Aorta (tissue), 5 donors: ENCODE data around the gene DHRS13. TPM values are rescaled to one million over a fixed set of nuclear protein-coding genes. Genes with fewer than 3 reads are reported as not detected.

ENCODE experiments used
- ATAC-seq: fragments of 200-7000 bp; cut with Tn5 transposase; one replicate; pipeline ENCODE4 v1.9.1; 2022; ENCODE audit warnings: moderate library complexity; ENCODE audit not compliant: low FRiP score
- DNase-seq, 2 donors: peaks; one replicate each; pipeline ENCODE4 v3.0.0-alpha.2; 2020
- H3K27ac ChIP-seq, 2 donors: one replicate each; pipeline ENCODE4 v1.5.1; 2013; ENCODE audit warnings: low read length in 2 of 2, mild to moderate bottlenecking in 2 of 2, moderate library complexity in 2 of 2, control low read depth in 1 of 2, inconsistent platforms in 1 of 2, low read depth in 1 of 2
- H3K27me3 ChIP-seq, 2 donors: one replicate each; pipeline ENCODE4 v1.6.1; 2013; ENCODE audit warnings: control low read depth in 1 of 2, low read length in 1 of 2, mild to moderate bottlenecking in 1 of 2, moderate library complexity in 1 of 2; ENCODE audit not compliant: insufficient read depth in 2 of 2, control insufficient read depth in 1 of 2
- H3K36me3 ChIP-seq, 2 donors: one replicate each; pipeline ENCODE4 v1.6.1; 2013; ENCODE audit warnings: control low read depth in 1 of 2, low read length in 1 of 2, mild to moderate bottlenecking in 1 of 2; ENCODE audit not compliant: insufficient read depth in 2 of 2, control insufficient read depth in 1 of 2
- H3K4me1 ChIP-seq, 2 donors: one replicate each; pipeline ENCODE4 v1.6.1; 2013; ENCODE audit warnings: low read length in 2 of 2, control low read depth in 1 of 2, mild to moderate bottlenecking in 1 of 2, moderate library complexity in 1 of 2; ENCODE audit not compliant: insufficient read depth in 2 of 2, control insufficient read depth in 1 of 2
- H3K4me3 ChIP-seq, 2 donors: one replicate each; pipeline ENCODE4 v1.5.1; 2013; ENCODE audit warnings: low read length in 2 of 2, control low read depth in 1 of 2, mild to moderate bottlenecking in 1 of 2
- H3K9me3 ChIP-seq: one replicate; pipeline ENCODE4 v1.6.1; 2013; ENCODE audit warnings: mild to moderate bottlenecking, low read length; ENCODE audit not compliant: control insufficient read depth
- WGBS, 2 donors: extraction: QIAGEN DNeasy Blood & Tissue Kit; methylation state at CpG; one replicate each; pipeline ENCODE4 v1.1.7; 2013; 5-methylcytosine and 5-hydroxymethylcytosine counted together
- intact Hi-C, 2 donors: fragments of 100-400 bp; cut with DNase I; formaldehyde crosslinking; loops; one replicate each; pipeline versions ENCODE4 v1.14.2 to v1.15.0; 2022
- polyA plus RNA-seq, 2 donors: library from polyadenylated mRNA; stranded (reverse); fragments of 200-250 nt; gene quantifications; one replicate each; pipeline ENCODE4 v1.2.3, GENCODE V29; 2013
- total RNA-seq, 2 donors: library from RNA; stranded (reverse); fragmentation: NEBNext Ultra II Directional; extraction: Animal tissue kit (Norgen Biotek cat#: 25700); gene quantifications; one replicate each; pipeline ENCODE4 v1.2.1, GENCODE V29; 2021
- donor health status: healthy with polysubstance abuse.
- donor health status: Bipolar disorder and iron deficiency.
- donor health status: DM: no; HTN: no; CAD: no.
- donor health status: DM: no; HTN: no; CAD: no.
- donor health status: DM: yes; HTN: yes; CAD: no.

Gene DHRS13
- total and polyA plus RNA-seq, 4 donors = 0.75 to 6.1 (median 3.5) TPM

GRCh38 chr17:28885363-28885762, 17.5 kb downstream of the DHRS13 start:
- H3K27ac ChIP-seq = no peak overlapping the region
- no peak overlapping the region for H3K4me3 ChIP-seq
- 86 to 91% methylated on average over 4 of the region's 4 CpGs for WGBS, 2 donors
- ATAC-seq (no peak), DNase-seq (no peak)
- H3K27me3 ChIP-seq = no peaks in the 10 kb centered on the region
- no peaks in the 10 kb centered on the region for H3K9me3 ChIP-seq
- H3K36me3 ChIP-seq = peaks cover 0 to 14% of the 10 kb centered on the region in 2 donors
- H3K4me1 ChIP-seq = no peaks in the 10 kb centered on the region
- intact Hi-C loops = no loop called here

GRCh38 chr17:28883967-28884702, 18.7 kb downstream of the DHRS13 start:
- no peaks in the 10 kb centered on the region for H3K4me1 ChIP-seq
- ATAC-seq (no peak), DNase-seq (peak in 1 of 2 donors; percentile 12)
- peaks cover 0 to 14% of the 10 kb centered on the region in 2 donors for H3K36me3 ChIP-seq
- no peak overlapping the region for H3K27ac ChIP-seq
- no peak overlapping the region for H3K4me3 ChIP-seq
- intact Hi-C loops = no loop called here
- no peaks in the 10 kb centered on the region for H3K9me3 ChIP-seq
- H3K27me3 ChIP-seq = no peaks in the 10 kb centered on the region
- WGBS, 2 donors = 79 to 82% methylated on average over 24 to 27 of the region's 27 CpGs

GRCh38 chr17:28882154-28882895, 20.6 kb downstream of the DHRS13 start:
- no peaks in the 10 kb centered on the region for H3K9me3 ChIP-seq
- WGBS, 2 donors = 89 to 90% methylated on average over 18 of the region's 18 CpGs
- H3K27ac ChIP-seq = no peak overlapping the region
- H3K27me3 ChIP-seq = no peaks in the 10 kb centered on the region
- DNase-seq = no peak
- intact Hi-C loops = no loop called here
- peaks cover 0 to 14% of the 10 kb centered on the region in 2 donors for H3K36me3 ChIP-seq
- H3K4me1 ChIP-seq = no peaks in the 10 kb centered on the region
- no peak overlapping the region for H3K4me3 ChIP-seq
- no peak for ATAC-seq

GRCh38 chr17:28881533-28882056, 21.3 kb downstream of the DHRS13 start:
- no peak for DNase-seq
- H3K36me3 ChIP-seq = peaks cover 0 to 14% of the 10 kb centered on the region in 2 donors
- H3K27me3 ChIP-seq = no peaks in the 10 kb centered on the region
- ATAC-seq = no peak
- no peaks in the 10 kb centered on the region for H3K4me1 ChIP-seq
- H3K9me3 ChIP-seq = no peaks in the 10 kb centered on the region
- intact Hi-C loops = no loop called here
- no peak overlapping the region for H3K4me3 ChIP-seq
- WGBS, 2 donors = 94 to 95% methylated on average over 17 of the region's 17 CpGs
- no peak overlapping the region for H3K27ac ChIP-seq

- H3K27me3 ChIP-seq = no peaks in the 10 kb centered on the region
- 84 to 90% methylated on average over 10 of the region's 10 CpGs for WGBS, 2 donors
- peaks cover 0 to 14% of the 10 kb centered on the region in 2 donors for H3K36me3 ChIP-seq
- DNase-seq = no peak
- H3K4me1 ChIP-seq = no peaks in the 10 kb centered on the region
- no peak overlapping the region for H3K4me3 ChIP-seq
- no peaks in the 10 kb centered on the region for H3K9me3 ChIP-seq
- H3K27ac ChIP-seq = no peak overlapping the region
- no peak for ATAC-seq
- intact Hi-C loops = no loop called here
These were observed 22.3 kb downstream of the DHRS13 start for GRCh38 chr17:28880572-28880945.

GRCh38 chr17:28879886-28880571, 22.9 kb downstream of the DHRS13 start:
- intact Hi-C loops = no loop called here
- ATAC-seq (no peak), DNase-seq (no peak)
- WGBS, 2 donors = 80 to 81% methylated on average over 9 of the region's 9 CpGs
- Histone ChIP-seq H3K27me3 (no peaks in the 10 kb centered on the region), H3K4me1 (no peaks in the 10 kb centered on the region), H3K36me3 (peaks cover 0 to 14% of the 10 kb centered on the region in 2 donors), H3K9me3 (no peaks in the 10 kb centered on the region), H3K27ac (no peak overlapping the region), H3K4me3 (no peak overlapping the region)

- Histone ChIP-seq H3K9me3 (no peaks in the 10 kb centered on the region), H3K27ac (no peak overlapping the region), H3K36me3 (peaks cover 0 to 12% of the 10 kb centered on the region in 2 donors), H3K4me1 (no peaks in the 10 kb centered on the region), H3K4me3 (no peak overlapping the region), H3K27me3 (no peaks in the 10 kb centered on the region)
- ATAC-seq (no peak), DNase-seq (peak in 1 of 2 donors; percentile 15)
- WGBS, 2 donors = 63 to 67% methylated on average over 4 of the region's 4 CpGs
- intact Hi-C loops = no loop called here
These were observed 23.9 kb downstream of the DHRS13 start for GRCh38 chr17:28878981-28879380.

GRCh38 chr17:28878158-28878910, 24.5 kb downstream of the DHRS13 start:
- Histone ChIP-seq H3K36me3 (peaks cover 0 to 12% of the 10 kb centered on the region in 2 donors), H3K9me3 (no peaks in the 10 kb centered on the region), H3K4me1 (no peaks in the 10 kb centered on the region), H3K27ac (no peak overlapping the region), H3K27me3 (no peaks in the 10 kb centered on the region), H3K4me3 (no peak overlapping the region)
- WGBS, 2 donors = 80% methylated on average over 2 of the region's 2 CpGs
- ATAC-seq (no peak), DNase-seq (no peak)
- intact Hi-C loops = no loop called here
